Glutamatergic neuron (in vitro differentiated cells): ENCODE data around the gene AP5B1. TPM values are rescaled to one million over a fixed set of nuclear protein-coding genes. Genes with fewer than 3 reads are reported as not detected.

ENCODE experiments used
- DNase-seq: peaks from one replicate; pipeline ENCODE4 v3.0.0; 2022
- H3K27ac Mint-ChIP-seq: one replicate; pipeline ENCODE4 v1.8.0; 2020; ENCODE audit warnings: mild to moderate bottlenecking, mixed read lengths, inconsistent platforms; ENCODE audit not compliant: unreplicated experiment
- H3K27me3 Mint-ChIP-seq: one replicate; pipeline ENCODE4 v1.8.0; 2020; ENCODE audit warnings: mild to moderate bottlenecking, moderate library complexity, mixed read lengths, inconsistent platforms; ENCODE audit not compliant: unreplicated experiment
- H3K36me3 Mint-ChIP-seq: one replicate; pipeline ENCODE4 v1.8.0; 2020; ENCODE audit warnings: mild to moderate bottlenecking, mixed read lengths, inconsistent platforms; ENCODE audit not compliant: unreplicated experiment
- H3K4me1 Mint-ChIP-seq: one replicate; pipeline ENCODE4 v1.8.0; 2020; ENCODE audit warnings: mild to moderate bottlenecking, low read depth, mixed read lengths, inconsistent platforms; ENCODE audit not compliant: unreplicated experiment
- H3K4me3 Mint-ChIP-seq: one replicate; pipeline ENCODE4 v1.8.0; 2020; ENCODE audit warnings: mild to moderate bottlenecking, mixed read lengths, inconsistent platforms; ENCODE audit not compliant: unreplicated experiment
- H3K9me3 Mint-ChIP-seq: one replicate; pipeline ENCODE4 v1.8.0; 2020; ENCODE audit warnings: mild to moderate bottlenecking, moderate library complexity, mixed read lengths, inconsistent platforms; ENCODE audit not compliant: unreplicated experiment
- total RNA-seq: library from RNA; stranded (reverse); fragmentation: NEBNext Ultra II Directional; extraction: Animal tissue kit (Norgen Biotek cat#: 25700); gene quantifications from one replicate; pipeline ENCODE4 v1.2.1, GENCODE V29; 2021; ENCODE audit not compliant: unreplicated experiment
- TF ChIP-seq, protein P1 (sequence below): fragments of 200-600 bp; sonication (generic); IDR thresholded peaks from one replicate; pipeline ENCODE4 v1.5.0; 2021; ENCODE audit not compliant: partially characterized antibody, unreplicated experiment

Gene AP5B1
- total RNA-seq, 1 donor from 2014 or later, result 13.2 TPM

DNA sequence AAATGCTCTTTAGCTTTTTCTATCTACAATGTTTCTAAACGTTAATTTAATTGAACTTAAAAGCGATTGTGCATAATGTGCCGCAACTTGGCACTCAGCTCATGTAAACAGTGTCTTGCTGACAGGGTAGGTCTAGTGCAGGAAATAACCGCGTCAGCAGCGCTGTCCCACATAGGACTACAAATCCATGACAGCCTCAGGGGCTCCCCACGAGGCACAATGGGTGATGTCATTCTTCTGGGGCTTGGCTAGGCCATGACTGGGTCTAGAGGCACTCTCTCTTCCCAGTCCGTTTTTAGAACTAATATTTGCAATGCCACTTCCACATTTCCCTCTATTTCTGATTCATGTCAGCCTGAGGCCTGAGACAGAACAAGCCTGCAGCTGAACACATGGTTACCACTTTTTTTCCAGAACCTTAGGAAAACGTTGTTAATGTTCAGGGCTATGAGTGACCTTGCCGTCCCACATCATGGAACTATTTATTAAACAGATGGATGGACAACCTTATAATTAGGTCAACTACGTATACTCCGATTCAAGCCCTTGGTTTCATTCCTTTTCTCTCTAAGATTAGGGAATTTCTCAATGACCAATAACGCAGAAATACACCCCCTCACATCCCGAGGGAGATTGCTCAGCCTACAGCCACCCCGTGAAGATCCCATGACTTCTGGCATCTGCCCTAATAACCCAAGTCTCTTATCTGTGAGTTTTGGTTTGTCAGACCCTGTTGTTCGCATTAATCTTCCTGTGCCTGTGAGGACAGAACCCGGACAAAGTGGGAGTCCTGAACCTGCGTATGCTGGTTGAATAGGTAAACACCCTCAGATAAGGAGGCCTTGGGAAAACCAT is 33.6 kb upstream of the AP5B1 start:
- DNase-seq, result no peak
- peaks cover 5% of the 10 kb centered on the region for H3K36me3 Mint-ChIP-seq
- H3K4me1 Mint-ChIP-seq, result peaks cover 24% of the 10 kb centered on the region
- TF ChIP-seq, protein P1, sequence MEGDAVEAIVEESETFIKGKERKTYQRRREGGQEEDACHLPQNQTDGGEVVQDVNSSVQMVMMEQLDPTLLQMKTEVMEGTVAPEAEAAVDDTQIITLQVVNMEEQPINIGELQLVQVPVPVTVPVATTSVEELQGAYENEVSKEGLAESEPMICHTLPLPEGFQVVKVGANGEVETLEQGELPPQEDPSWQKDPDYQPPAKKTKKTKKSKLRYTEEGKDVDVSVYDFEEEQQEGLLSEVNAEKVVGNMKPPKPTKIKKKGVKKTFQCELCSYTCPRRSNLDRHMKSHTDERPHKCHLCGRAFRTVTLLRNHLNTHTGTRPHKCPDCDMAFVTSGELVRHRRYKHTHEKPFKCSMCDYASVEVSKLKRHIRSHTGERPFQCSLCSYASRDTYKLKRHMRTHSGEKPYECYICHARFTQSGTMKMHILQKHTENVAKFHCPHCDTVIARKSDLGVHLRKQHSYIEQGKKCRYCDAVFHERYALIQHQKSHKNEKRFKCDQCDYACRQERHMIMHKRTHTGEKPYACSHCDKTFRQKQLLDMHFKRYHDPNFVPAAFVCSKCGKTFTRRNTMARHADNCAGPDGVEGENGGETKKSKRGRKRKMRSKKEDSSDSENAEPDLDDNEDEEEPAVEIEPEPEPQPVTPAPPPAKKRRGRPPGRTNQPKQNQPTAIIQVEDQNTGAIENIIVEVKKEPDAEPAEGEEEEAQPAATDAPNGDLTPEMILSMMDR, result no peak
- no peak overlapping the region for H3K4me3 Mint-ChIP-seq
- peak overlapping the region; percentile 48 for H3K27ac Mint-ChIP-seq
- peaks cover 4% of the 10 kb centered on the region for H3K27me3 Mint-ChIP-seq
- H3K9me3 Mint-ChIP-seq, result peaks cover 14% of the 10 kb centered on the region

DNA sequence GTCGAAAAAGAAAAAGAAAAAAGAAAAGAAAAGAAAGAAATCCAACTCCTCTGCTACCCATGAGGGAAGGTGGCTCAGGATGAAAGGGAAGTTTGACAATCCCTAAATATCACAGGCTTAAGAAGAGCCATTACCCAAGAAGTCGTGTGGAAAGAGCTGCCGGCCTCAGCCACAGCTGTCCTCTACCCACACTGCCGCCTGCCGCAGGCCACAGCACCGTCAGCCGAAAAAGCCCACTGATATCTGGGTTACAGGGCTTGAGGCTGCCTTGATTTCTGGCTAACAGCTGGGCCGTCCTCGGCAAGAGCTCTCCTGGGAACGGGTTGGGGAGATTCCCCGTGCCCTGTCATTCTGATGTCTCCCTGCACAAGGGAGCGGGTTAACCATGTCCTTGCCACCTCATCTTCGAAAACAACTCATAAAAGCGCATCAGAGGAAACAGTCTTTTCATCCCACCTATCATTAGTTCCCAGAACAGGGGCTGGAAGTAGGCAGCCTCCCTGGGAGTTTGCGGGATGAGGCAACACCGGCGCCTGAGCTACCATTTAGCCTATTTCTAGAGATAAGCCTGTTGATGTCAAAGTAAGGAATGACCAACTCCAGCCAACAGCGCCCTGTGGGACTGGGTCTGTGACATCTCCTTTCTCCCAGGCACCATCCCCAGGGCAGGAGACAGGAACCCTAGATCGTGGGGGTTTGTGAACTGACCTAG is 31.1 kb upstream of the AP5B1 start:
- H3K9me3 Mint-ChIP-seq, result peaks cover 12% of the 10 kb centered on the region
- H3K27me3 Mint-ChIP-seq, result peaks cover 5% of the 10 kb centered on the region
- DNase-seq, result peak; percentile 49
- peaks cover 5% of the 10 kb centered on the region for H3K36me3 Mint-ChIP-seq
- TF ChIP-seq, protein P1, result no peak
- H3K4me1 Mint-ChIP-seq, result peaks cover 22% of the 10 kb centered on the region
- H3K4me3 Mint-ChIP-seq, result peak overlapping the region; percentile 57
- peak overlapping the region; percentile 66 for H3K27ac Mint-ChIP-seq

DNA sequence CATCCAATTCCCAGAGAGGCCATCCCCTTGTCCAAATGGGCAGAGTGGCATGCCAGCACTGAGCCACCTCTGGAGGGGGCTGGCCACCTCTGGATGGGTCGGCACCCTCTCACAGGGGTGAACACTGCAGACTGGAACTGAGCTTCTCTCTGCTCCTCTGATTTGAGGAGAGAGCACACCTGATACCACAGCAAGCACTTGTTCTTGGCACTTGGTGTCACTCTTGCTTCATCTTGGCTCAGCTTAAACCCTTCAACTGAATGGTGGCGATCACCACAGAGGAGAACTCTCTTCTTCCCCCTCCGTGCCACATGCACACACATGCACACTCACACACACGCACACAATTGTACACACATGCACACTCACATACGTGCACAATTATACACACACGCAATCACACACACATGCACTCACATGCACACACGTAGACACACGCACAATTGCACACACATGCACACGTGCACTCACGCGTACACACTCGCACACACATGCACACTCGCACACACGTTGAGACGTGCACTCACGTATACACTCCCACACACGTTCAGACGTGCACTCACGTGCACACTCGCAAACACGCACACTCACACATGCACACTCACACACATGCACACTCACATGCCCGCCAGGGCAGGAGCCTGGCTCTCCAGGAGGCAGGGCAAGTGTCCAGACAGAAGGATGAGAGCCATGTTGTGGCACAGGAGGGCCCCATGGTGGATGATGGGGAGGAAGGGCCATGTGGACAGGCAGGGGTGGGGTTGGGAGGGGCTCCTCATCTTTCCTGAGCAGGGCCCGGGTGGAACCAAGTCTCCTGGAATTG is 29.5 kb upstream of the AP5B1 start:
- peaks cover 9% of the 10 kb centered on the region for H3K9me3 Mint-ChIP-seq
- DNase-seq, result no peak
- H3K27me3 Mint-ChIP-seq, result peaks cover 5% of the 10 kb centered on the region
- H3K36me3 Mint-ChIP-seq, result no peaks in the 10 kb centered on the region
- no peak overlapping the region for H3K4me3 Mint-ChIP-seq
- H3K4me1 Mint-ChIP-seq, result peaks cover 18% of the 10 kb centered on the region
- TF ChIP-seq, protein P1, result no peak
- H3K27ac Mint-ChIP-seq, result no peak overlapping the region

GRCh38 chr11:65809496-65809895 is 28.7 kb upstream of the AP5B1 start:
- Mint-ChIP-seq H3K27ac (no peak overlapping the region), H3K4me3 (no peak overlapping the region), H3K9me3 (peaks cover 9% of the 10 kb centered on the region), H3K4me1 (peaks cover 17% of the 10 kb centered on the region), H3K27me3 (peaks cover 5% of the 10 kb centered on the region), H3K36me3 (no peaks in the 10 kb centered on the region)
- TF ChIP-seq, protein P1, result no peak
- DNase-seq, result no peak
